IPS-18c (cell line): Measurements from ENCODE around the gene BRD9.
"Not testable (repeated sequence)": the region's sequence is repeated elsewhere in the genome, so short reads cannot be mapped to it uniquely, and the experiment has no call there.

Source experiments
- H3K4me3 ChIP-seq: 2 replicates; pipeline ENCODE4 v1.7.0; 2013; ENCODE audit warnings: low read depth, mild to moderate bottlenecking, low read length, moderate library complexity; ENCODE audit not compliant: insufficient read depth
- H3K9me3 ChIP-seq: one replicate; pipeline ENCODE4 v1.6.1; 2013; ENCODE audit warnings: mild to moderate bottlenecking, low read length, moderate library complexity; ENCODE audit not compliant: control insufficient read depth, insufficient read depth

BRD9 gene

GRCh38 chr5:886716-887325 is 5.8 kb downstream of the BRD9 start:
- no peak overlapping the region for H3K4me3 ChIP-seq
- H3K9me3 ChIP-seq, result no peaks in the 10 kb centered on the region

DNA sequence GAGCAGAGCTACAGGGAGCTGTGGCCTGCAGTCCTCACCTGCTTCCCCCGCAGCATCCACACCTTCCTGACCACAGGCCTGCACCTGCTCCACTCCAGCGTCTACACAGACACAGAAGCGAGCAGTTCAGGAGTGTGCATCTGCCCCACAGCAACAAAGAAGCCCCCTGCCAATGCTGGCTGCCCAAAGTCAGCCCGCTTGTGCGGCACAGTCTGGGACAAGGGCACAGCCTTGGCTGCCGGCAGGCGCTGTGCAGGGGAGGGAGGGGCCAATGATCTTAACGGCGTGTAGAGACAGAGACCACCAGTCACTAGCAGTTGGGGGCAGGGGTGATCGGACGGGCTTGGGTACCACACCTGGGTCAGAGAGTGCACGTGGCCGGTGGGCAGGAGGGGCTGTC is 6.6 kb downstream of the BRD9 start:
- H3K4me3 ChIP-seq, result no peak overlapping the region
- no peaks in the 10 kb centered on the region for H3K9me3 ChIP-seq

GRCh38 chr5:885529-885928 is 7.1 kb downstream of the BRD9 start:
- Histone ChIP-seq H3K4me3 (no peak overlapping the region), H3K9me3 (no peaks in the 10 kb centered on the region)

GRCh38 chr5:885127-885442 is 7.5 kb downstream of the BRD9 start:
- no peak overlapping the region for H3K4me3 ChIP-seq
- no peaks in the 10 kb centered on the region for H3K9me3 ChIP-seq

DNA sequence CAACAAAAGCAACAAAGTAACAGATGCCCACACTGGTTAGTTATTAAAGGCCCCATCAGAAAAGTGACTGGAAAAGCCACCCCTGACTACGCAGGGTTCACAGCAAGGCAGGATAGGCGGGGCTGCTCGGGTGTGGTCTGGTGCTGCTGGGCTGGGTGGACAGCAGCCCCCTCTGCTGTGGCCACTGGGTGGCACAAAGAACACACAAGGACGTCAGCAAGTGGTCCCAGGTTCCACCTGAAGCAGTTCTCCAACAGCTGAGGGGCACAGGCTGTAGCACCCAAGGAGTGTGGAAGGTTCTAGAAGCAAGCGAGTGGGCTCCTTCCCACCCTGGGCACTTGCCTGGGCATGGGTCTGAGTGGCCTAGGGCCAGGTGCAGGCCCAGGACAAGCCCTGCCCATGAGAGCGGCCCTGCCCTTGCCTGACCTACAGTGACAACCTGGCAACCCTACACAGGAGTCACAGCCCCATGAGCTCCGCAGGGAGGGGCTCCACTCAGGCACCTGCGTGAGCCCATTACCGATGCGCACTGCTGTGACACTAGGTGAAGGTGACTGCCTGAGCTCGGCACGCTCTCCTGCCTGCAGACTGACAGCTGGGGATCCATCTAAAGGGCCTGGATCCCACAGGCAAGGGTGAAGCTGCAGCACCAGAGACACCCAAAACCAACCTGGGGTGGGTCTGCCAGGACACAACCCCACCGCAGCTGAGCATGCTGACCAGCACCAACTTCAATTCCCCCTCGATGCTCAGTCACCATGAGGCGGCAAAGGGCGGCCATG is 8.1 kb downstream of the BRD9 start:
- Histone ChIP-seq H3K9me3 (no peaks in the 10 kb centered on the region), H3K4me3 (no peak overlapping the region)

DNA sequence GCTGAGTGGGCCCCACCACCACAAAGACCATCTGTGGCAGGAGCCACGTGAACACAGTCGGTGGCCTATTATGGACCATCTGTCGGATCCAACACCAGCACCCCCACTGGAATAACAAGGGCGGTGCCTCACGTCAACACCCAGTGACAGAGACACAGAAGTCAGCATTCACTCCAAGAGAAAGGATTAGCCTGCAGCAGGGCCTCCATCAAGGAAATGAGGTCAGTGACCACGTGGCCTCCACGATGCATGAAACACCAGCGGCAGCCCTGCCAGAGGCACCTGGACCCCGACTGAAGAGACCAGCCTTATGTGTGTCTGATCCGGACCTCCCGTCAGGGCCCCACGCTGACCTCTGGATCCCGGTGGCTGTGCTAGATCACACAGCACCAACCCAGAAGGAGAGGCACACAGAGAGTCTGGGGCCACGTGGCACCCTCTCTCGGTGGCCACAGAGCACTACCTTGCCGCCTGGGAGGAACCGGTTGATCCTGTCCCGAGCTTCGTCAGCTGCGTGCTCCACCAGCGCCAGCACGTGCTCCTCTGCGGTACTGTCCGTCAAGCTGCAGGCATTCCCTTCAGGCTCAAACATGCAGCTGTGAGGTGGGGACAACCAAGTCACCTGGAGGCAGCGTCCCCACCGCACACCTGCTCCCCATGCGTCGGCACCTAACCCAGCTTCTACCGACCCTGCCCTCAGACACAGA is 9.0 kb downstream of the BRD9 start:
- Histone ChIP-seq H3K4me3 (no peak overlapping the region), H3K9me3 (no peaks in the 10 kb centered on the region)

DNA sequence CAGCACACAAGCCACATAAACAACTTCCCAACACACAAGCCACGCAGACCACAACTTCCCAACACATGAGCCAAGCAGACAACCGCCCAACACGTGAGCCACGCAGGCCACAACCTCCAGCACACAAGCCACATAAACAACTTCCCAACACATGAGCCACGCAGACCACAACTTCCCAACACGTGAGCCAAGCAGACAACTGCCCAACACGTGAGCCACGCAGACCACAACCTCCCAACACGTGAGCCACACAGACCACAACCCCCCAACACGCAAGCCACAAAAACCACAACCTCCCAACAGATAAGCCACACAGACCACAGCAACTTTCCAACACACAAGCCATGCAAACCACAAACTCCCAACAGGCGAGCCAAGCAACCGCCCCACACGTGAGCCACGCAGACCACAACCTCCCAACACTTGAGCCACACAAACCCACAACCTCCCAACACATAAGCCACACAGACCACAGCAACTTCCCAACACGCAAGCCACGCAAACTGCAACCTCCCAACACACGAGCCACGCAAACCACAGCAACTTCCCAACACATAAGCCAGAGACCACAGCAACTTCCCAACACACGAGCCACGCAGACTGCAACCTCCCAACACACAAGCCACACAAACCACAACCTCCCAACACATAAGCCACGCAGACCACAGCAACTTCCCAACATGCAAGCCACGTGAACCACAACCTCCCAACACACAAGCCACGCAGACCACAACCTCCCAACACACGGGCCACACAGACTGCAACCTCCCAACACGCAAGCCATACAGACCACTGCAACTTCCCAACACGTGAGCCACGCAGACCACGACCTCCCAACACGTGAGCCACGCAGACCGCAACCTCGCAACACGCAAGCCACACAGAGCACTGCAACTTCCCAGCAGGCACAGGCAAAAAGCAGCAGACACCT is 10.1 kb downstream of the BRD9 start:
- H3K4me3 ChIP-seq, result no peak overlapping the region
- no peaks in the 10 kb centered on the region for H3K9me3 ChIP-seq

DNA sequence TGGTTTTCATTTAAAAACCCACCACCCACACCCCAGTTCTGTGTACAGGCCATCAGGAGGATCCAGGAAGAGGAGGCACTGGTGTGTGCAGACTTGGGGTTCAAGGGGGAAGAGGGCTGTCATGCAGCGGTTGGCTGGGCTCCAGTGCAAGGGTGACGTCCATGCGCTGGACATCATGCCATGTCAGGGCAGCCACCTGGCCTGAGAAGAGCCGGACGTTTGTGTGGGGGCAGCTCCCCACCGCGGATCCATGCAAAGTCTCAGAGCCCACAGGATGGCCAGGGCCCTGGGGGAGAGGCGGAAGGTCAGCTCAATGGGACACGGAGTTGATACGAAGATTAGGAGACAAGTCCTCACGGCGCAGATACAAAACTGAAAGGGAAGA is 11.1 kb downstream of the BRD9 start:
- Histone ChIP-seq H3K9me3 (no peaks in the 10 kb centered on the region), H3K4me3 (no peak overlapping the region)

GRCh38 chr5:880816-881550 is 11.6 kb downstream of the BRD9 start:
- Histone ChIP-seq H3K9me3 (no peaks in the 10 kb centered on the region), H3K4me3 (no peak overlapping the region)

DNA sequence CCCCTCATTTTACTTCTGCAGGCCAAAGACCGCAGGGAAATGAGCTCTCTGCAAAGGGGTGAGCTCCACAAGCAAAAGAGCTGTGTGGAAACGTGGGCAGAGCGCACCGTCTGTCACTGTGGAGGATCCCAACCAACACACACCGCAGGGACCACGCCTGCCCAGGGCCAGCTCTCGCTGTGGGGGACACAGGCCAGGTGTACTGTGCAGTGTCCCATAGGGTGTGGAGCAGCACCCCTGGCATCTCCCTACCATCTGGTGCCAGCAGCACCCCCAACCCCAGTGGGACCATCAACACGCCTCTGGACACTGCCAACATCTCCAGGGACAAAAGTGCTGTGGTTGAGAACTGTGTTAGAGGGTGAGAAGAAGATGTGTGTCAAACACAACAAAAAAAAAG is 13.9 kb downstream of the BRD9 start:
- H3K9me3 ChIP-seq, H3K4me3 ChIP-seq: not testable (repeated sequence)

DNA sequence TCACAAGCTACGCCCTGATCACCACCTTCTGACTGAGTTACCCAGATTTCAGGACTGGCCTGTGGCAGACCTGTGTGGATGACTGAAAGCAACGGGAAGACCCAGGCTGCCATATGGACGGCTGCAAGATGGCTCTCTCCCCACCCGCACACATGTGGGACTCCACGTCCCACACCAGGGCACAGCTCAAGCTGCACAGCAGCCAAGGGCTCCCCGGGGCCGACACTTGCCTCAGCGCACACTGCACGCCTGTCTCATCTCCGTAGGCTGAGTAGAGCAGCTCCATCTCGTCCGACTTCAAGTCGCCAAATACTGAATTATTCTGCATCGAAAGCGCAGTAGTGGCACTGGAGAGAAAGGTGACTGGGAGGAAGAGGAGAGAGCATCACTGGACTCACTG is 14.5 kb downstream of the BRD9 start:
- Histone ChIP-seq H3K9me3 (no peaks in the 10 kb centered on the region), H3K4me3 (no peak overlapping the region)

DNA sequence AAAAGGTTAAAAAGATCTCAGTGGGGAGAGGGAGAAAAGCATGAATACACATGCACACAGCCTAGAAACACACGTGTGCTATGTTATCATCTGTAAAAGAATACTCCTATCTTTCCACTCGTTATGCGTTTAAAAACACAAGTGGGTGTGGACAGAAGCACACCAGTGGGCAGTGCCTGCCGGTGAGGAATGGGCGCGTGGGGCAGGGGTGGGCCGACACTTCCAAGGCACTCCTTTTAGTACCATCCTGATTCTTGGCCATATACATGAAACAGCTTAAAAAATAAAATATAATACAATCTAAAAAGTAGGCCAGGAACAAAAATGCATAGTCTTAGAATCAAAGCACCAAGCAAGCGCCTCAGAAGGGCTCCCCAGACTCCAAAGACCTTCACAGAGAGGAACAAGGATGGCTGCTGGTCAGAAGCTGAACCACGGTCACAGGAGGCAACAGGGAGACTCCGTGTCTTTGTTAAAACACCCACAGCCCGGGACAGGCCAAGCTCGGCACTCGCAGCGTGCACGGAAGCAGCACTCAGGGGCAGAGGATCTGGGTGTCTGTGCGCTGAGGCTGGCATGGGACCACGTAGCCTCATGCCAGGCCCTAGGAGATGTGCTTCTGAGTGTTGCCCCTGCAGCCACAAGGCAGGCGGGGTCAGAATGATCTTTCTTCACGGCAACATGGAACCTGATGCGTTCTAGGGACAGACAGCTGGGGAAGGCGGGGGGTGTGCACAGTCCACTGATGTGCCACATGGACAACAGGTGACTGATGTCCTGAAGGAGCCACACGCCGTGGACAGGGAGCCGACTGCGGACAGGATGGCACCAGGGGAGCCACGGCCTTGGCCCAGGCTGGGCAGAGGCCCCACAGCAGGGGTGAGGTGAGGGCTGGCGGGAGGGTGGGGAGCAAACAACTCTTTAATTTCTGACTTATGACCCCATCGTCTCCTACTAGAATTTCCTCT is 15.9 kb downstream of the BRD9 start:
- Histone ChIP-seq H3K4me3 (no peak overlapping the region), H3K9me3 (no peaks in the 10 kb centered on the region)

DNA sequence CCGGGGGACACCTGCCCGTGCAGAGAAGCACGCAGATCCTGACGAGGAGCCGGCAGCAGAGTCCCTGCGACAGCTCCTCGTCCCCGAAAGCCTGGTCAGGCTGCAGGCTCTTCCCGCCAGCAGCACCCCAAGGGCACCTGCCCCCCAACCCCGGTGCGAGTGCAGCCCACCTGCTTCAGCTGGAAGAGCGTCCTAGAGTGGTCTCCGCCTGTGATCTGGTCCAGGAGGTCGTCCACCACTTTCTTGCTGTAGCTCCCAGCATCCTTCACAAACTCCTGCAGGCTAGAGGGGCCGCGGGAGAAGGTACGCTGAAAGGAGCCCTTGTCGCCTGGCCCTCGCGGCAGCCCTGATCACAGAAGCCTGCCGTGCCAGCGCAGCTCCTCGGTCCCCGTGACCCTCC is 16.7 kb downstream of the BRD9 start:
- Histone ChIP-seq H3K4me3 (no peak overlapping the region), H3K9me3 (no peaks in the 10 kb centered on the region)

DNA sequence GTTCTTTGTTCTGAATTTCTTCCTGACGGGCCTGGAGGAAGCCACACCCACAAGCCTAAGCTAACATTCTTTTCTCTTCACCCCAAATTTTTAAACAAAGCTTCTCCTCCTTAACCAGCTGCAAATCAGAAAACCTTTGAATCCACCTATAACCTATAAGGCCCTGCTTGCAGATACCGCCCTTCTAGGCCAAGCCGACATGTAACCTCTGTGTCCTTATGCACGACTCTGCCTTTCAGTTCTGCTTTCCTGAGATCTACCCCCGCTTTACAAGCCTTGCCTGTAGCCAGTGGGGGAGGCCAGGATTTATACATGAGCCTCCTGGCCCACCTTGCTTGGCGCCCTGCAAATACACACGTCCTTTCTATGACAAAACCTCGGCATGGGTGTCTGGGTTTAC is 19.3 kb downstream of the BRD9 start:
- H3K9me3 ChIP-seq, result no peaks in the 10 kb centered on the region
- H3K4me3 ChIP-seq, result no peak overlapping the region

DNA sequence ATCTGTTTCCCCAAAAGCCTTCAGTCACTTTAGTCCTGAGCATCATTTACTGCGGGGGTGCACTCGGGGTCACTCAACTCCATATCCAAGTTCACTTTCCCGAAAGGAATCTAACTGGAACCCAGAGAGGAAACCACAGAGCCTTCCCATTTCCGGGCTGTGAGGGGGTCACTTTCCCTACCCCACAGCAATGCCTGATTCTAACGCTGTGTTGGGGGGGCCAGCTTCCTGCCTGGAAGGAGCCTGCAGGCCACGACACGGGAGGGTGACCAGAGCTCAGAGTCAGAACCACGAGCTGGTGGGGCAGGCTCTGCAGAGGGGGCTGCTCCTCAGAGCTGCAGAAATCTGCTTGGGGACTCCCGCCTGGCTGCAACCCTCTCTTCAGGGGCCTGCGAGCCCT is 20.3 kb downstream of the BRD9 start:
- Histone ChIP-seq H3K4me3 (no peak overlapping the region), H3K9me3 (no peaks in the 10 kb centered on the region)
